Measurements from ENCODE around the gene EEF2KMT.

- TF ChIP-seq POLR2AphosphoS5 (IDR thresholded peaks at IDR 0.05; ENCODE audit: low read depth, low read length), result no peak
- no peak for TF ChIP-seq SIN3A (IDR thresholded peaks at IDR 0.05; ENCODE audit: borderline replicate concordance, insufficient read depth, low read length)
These were observed 61.1 kb downstream of the EEF2KMT start for GRCh38 chr16:5036228-5037156.

Measured in PFSK-1 (cell line).